MCF 10A (cell line): ENCODE measurements around the gene PPP3CA. TPM values are rescaled to one million over a fixed set of nuclear protein-coding genes. Genes with fewer than 3 reads are reported as not detected.

Experiments
- BruUV-seq: library from RNA; stranded (reverse); fragments of 400-500 nt; replicated peaks from 2 replicates; lab custom pipeline; 2021; lab: Mats Ljungman, UMichigan
- CTCF ChIA-PET: fragments of 300-600 bp; sonication (Branson Sonifier 250); formaldehyde crosslinking; extraction: SDS; loops from one replicate; lab custom pipeline; 2021; ENCODE audit warnings: antibody characterized with exemption, inconsistent platforms; lab: Yijun Ruan, JAX
- POLR2A ChIA-PET: fragments of 300-600, 350-650 bp; sonication (Branson Sonifier 250); formaldehyde crosslinking; extraction: SDS; loops from one replicate; lab custom pipeline; 2020; ENCODE audit warnings: antibody characterized with exemption, inconsistent platforms; lab: Yijun Ruan, JAX
- DNase-seq: peaks from one replicate; pipeline ENCODE4 v3.0.0-alpha.2; 2018; ENCODE audit not compliant: unreplicated experiment
- H3K27ac Mint-ChIP-seq: one replicate; pipeline ENCODE4 v1.8.0; 2022; ENCODE audit warnings: mild to moderate bottlenecking, low read depth, mixed read lengths; ENCODE audit not compliant: unreplicated experiment
- H3K27me3 Mint-ChIP-seq: one replicate; pipeline ENCODE4 v1.8.0; 2022; ENCODE audit warnings: mixed read lengths; ENCODE audit not compliant: insufficient read depth, unreplicated experiment
- H3K36me3 Mint-ChIP-seq: one replicate; pipeline ENCODE4 v1.8.0; 2022; ENCODE audit warnings: mild to moderate bottlenecking, moderate library complexity, mixed read lengths; ENCODE audit not compliant: insufficient read depth, unreplicated experiment
- H3K4me1 Mint-ChIP-seq: one replicate; pipeline ENCODE4 v1.8.0; 2022; ENCODE audit warnings: mixed read lengths; ENCODE audit not compliant: insufficient read depth, unreplicated experiment
- H3K4me3 Mint-ChIP-seq: one replicate; pipeline ENCODE4 v1.8.0; 2022; ENCODE audit warnings: mild to moderate bottlenecking, moderate library complexity, mixed read lengths; ENCODE audit not compliant: unreplicated experiment
- H3K9me3 Mint-ChIP-seq: one replicate; pipeline ENCODE4 v1.8.0; 2022; ENCODE audit warnings: mixed read lengths; ENCODE audit not compliant: unreplicated experiment
- CTCF ChIP-seq: fragments of 200-600 bp; IDR thresholded peaks from one replicate; pipeline ENCODE4 v1.8.0; 2022; ENCODE audit warnings: antibody characterized with exemption, mild to moderate bottlenecking; ENCODE audit not compliant: unreplicated experiment
- intact Hi-C: fragments of 100-400 bp; cut with micrococcal nuclease; formaldehyde crosslinking; loops from 2 replicates; pipeline ENCODE4 v1.14.1; 2022
- total RNA-seq: library from RNA; stranded (reverse); gene quantifications from 2 replicates; pipeline ENCODE4 v1.2.3, GENCODE V29; 2022

PPP3CA gene
- total RNA-seq, 1 experiment from 2014 or later: 73.0 TPM

GRCh38 chr4:101306225-101306624 is 41.1 kb downstream of the PPP3CA start:
- ChIA-PET POLR2A (interaction anchor here (0.6 to 3.5 kb wide), 17 partner anchors 9 to 749 kb away, joined by 3 to 39 read pairs (median 4); partner anchors contain the start of gene PPP3CA), CTCF (interaction anchor here (0.6 to 1.5 kb wide), 5 partner anchors 36 to 957 kb away, joined by 3 to 5 read pairs (median 3); no protein-coding TSS in a partner anchor)
- Mint-ChIP-seq H3K9me3 (no peaks in the 10 kb centered on the region), H3K4me3 (peak overlapping the region; percentile 68), H3K27me3 (no peaks in the 10 kb centered on the region), H3K4me1 (peaks cover 19% of the 10 kb centered on the region), H3K27ac (peak overlapping the region; percentile 94), H3K36me3 (no peaks in the 10 kb centered on the region)
- no peak for TF ChIP-seq CTCF
- DNase-seq: peak; percentile 29
- intact Hi-C loops: loop anchor here (10.0 kb wide), 1 partner anchor 71 kb away; no protein-coding TSS in a partner anchor
- no TSS peak for BruUV-seq

- ChIA-PET POLR2A (interaction anchor here (3.5 kb wide), 1 partner anchor 43 kb away, joined by 39 read pairs; the partner anchor contains the start of gene PPP3CA), CTCF (no interaction called here)
- peaks cover 19% of the 10 kb centered on the region for H3K4me1 Mint-ChIP-seq
- H3K27me3 Mint-ChIP-seq: no peaks in the 10 kb centered on the region
- BruUV-seq: no TSS peak
- H3K27ac Mint-ChIP-seq: peak overlapping the region; percentile 94
- H3K36me3 Mint-ChIP-seq: no peaks in the 10 kb centered on the region
- no peak overlapping the region for H3K4me3 Mint-ChIP-seq
- no peak for DNase-seq
- H3K9me3 Mint-ChIP-seq: no peaks in the 10 kb centered on the region
- TF ChIP-seq CTCF: no peak
- intact Hi-C loops: loop anchor here (10.0 kb wide), 1 partner anchor 70 kb away; no protein-coding TSS in a partner anchor
Observed at GRCh38 chr4:101304916-101305315, 42.4 kb downstream of the PPP3CA start.

- intact Hi-C loops: loop anchor here (10.0 kb wide), 1 partner anchor 65 kb away; no protein-coding TSS in a partner anchor
Observed at GRCh38 chr4:101299899-101300540, 47.3 kb downstream of the PPP3CA start.

More at GRCh38 chr4:101299899-101300540, 47.3 kb downstream of the PPP3CA start:
- POLR2A ChIA-PET: interaction anchor here (0.6 kb wide), 3 partner anchors 98 to 414 kb away, joined by 3 read pairs; no protein-coding TSS in a partner anchor
- H3K36me3 Mint-ChIP-seq: no peaks in the 10 kb centered on the region
- CTCF ChIA-PET: interaction anchor here (0.5 kb wide), 1 partner anchor 13 kb away, joined by 4 read pairs; no protein-coding TSS in a partner anchor
- H3K9me3 Mint-ChIP-seq: no peaks in the 10 kb centered on the region
- H3K27ac Mint-ChIP-seq: no peak overlapping the region
- DNase-seq: no peak
- H3K4me3 Mint-ChIP-seq: no peak overlapping the region
- no peak for TF ChIP-seq CTCF
- no peaks in the 10 kb centered on the region for H3K4me1 Mint-ChIP-seq
- no TSS peak for BruUV-seq
- H3K27me3 Mint-ChIP-seq: no peaks in the 10 kb centered on the region
